Pancreas (tissue), 10 donors: ENCODE data around the gene KAZN. TPM values are rescaled to one million over a fixed set of nuclear protein-coding genes. Genes with fewer than 3 reads are reported as not detected.

Experiments
- ATAC-seq, 4 donors: fragments of 200-7000 bp; cut with Tn5 transposase; one replicate each; pipeline versions ENCODE4 v1.8.0 to v1.9.1; 2020; ENCODE audit warnings: mild to moderate bottlenecking in 4 of 4, moderate library complexity in 4 of 4
- DNase-seq, 6 donors: peaks; one replicate each; pipeline ENCODE4 v3.0.0-alpha.2; 2020
- FAIRE-seq: peaks from 2 replicates; lab custom pipeline; 2012; peaks lifted over from hg19 to GRCh38; lab: Jason Lieb, UNC
- H3K27ac ChIP-seq, 4 donors: fragments of 200-600 bp; sonication (generic); 1 replicate in 3 of 4; 2 replicates in 1 of 4; pipeline versions ENCODE4 v1.5.0 to v1.8.0; 2020
- H3K27me3 ChIP-seq, 4 donors: fragments of 200-600 bp; one replicate each; pipeline ENCODE4 v1.8.0; 2021
- H3K36me3 ChIP-seq, 3 donors: fragments of 200-600 bp; sonication (generic) in 1 of 3; one replicate each; pipeline versions ENCODE4 v1.5.0 to v1.8.0; 2020 to 2021
- H3K4me1 ChIP-seq, 3 donors: fragments of 200-600 bp; one replicate each; pipeline ENCODE4 v1.8.0; 2021
- H3K4me3 ChIP-seq, 4 donors: fragments of 200-600 bp; sonication (generic) in 2 of 4; one replicate each; pipeline versions ENCODE4 v1.5.0 to v1.8.0; 2020 to 2021
- H3K9me3 ChIP-seq, 4 donors: fragments of 200-600 bp; one replicate each; pipeline ENCODE4 v1.8.0; 2021
- CTCF ChIP-seq, 4 donors: fragments of 200-600 bp; sonication (generic) in 3 of 4; IDR thresholded peaks; one replicate each; pipeline versions ENCODE4 v1.5.0 to v1.8.0; 2021; ENCODE audit warnings: antibody characterized with exemption in 4 of 4
- WGBS, 2 donors: extraction: QIAGEN DNeasy Blood & Tissue Kit; methylation state at CpG; one replicate each; pipeline ENCODE4 v1.1.7; 2013; 5-methylcytosine and 5-hydroxymethylcytosine counted together
- intact Hi-C, 3 donors: fragments of 100-400 bp; cut with DNase I; formaldehyde crosslinking; loops; one replicate each; pipeline versions ENCODE4 v1.11.1 to v1.14.2; 2022
- polyA plus RNA-seq, 2 donors: library from polyadenylated mRNA; stranded (reverse); fragments of 200-250 nt; gene quantifications; one replicate each; pipeline ENCODE4 v1.2.3, GENCODE V29; 2013
- total RNA-seq, 6 donors: library from RNA; stranded (reverse); fragmentation: NEBNext Ultra II Directional in 4 of 6; extraction: Animal tissue kit (Norgen Biotek cat#: 25700) in 4 of 6; gene quantifications; one replicate each; pipeline versions ENCODE4 v1.2.1 to v1.2.4, GENCODE V29; 2021 to 2023
- donor health status: healthy with polysubstance abuse.
- donor health status: DM: no; HTN: no; CAD: no; lungs with moderate emphysema.
- donor health status: DM: no; HTN: no; CAD: no.
- donor health status: control.
- donor health status: control.
- donor health status: Bipolar disorder and iron deficiency.
- donor health status: DM: yes; HTN: yes; CAD: no.
- donor health status: DM: no; HTN: no; CAD: no.
- donor health status: DM: no; HTN: no; CAD: no.
- donor health status: DM: yes; HTN: yes; CAD: no.

KAZN gene
- total and polyA plus RNA-seq, 8 donors = 2.4 to 6.0 (median 4.1) TPM

DNA sequence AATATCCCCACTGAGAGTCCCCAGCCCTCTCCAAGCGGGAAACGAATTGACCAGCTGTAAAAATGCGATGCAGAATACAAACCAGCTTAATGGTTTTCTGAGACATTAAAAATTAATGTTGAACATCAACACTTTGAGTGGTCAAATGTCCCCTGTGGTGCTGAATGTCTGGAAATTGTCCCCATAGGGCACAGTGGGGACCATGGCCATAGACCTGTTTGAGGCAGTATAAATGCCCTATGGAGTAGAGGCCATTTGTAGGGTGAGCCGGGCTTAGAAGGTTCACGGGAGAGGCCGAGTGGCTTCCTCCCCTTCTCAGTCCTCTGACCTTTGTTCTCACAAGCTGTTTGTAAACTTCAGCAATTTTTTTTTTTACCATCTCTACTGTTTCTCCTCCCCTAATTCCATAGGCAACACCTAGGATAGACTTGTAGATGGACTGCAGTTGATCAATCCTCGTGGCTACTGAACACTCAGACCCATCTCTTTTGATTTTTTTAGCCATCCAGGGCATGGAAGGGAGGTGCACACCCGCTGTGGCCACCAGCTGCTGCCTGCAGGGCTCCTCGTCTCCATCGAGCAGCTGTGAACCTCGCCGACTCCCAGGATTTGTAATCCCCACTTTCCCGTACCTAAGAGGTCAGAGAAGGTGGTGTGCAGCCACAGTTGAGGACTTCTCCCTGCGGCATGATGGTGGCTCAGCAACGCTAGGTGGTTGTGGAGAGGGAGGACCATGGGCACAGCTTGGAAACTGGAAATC lies 41.0 kb downstream of the KAZN start:
- ATAC-seq = no peak
- intact Hi-C loops = no loop called here

DNA sequence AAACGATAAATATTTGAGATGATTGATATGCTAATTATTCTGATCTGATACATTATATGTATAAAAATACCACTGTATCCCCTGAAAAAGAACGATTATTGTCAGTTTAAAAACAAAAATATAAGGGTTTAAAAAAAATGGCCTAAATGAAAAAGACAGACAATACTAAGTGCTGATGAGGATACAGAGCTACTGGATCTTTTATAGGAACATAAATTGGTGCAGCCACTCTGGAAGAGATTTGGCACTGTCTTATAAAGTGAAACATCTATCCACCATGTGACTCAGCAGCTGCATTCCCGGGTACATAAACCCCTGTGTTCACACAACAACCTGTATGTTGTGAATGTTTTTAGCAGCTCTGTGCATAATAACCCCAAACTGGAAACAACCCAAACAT lies 44.2 kb downstream of the KAZN start:
- H3K4me1 ChIP-seq = no peaks in the 10 kb centered on the region
- no peak for FAIRE-seq
- intact Hi-C loops = no loop called here

More for the DNA sequence above, 41.0 kb downstream of the KAZN start:
- FAIRE-seq = no peak
- Histone ChIP-seq H3K27ac (no peak overlapping the region), H3K27me3 (no peaks in the 10 kb centered on the region), H3K9me3 (no peaks in the 10 kb centered on the region), H3K4me3 (no peak overlapping the region), H3K36me3 (no peaks in the 10 kb centered on the region), H3K4me1 (no peaks in the 10 kb centered on the region)
- no peak for TF ChIP-seq CTCF (IDR thresholded peaks at IDR 0.05)
- 64 to 67% methylated on average over 15 of the region's 15 CpGs for WGBS, 2 donors
- DNase-seq = no peak

GRCh38 chr1:14646973-14647372 lies 48.5 kb downstream of the KAZN start:
- no peak overlapping the region for H3K4me3 ChIP-seq
- no peak overlapping the region for H3K27ac ChIP-seq
- DNase-seq = no peak
- WGBS, 2 donors = 86 to 88% methylated on average over 8 of the region's 8 CpGs
- intact Hi-C loops = no loop called here
- H3K27me3 ChIP-seq = no peaks in the 10 kb centered on the region
- TF ChIP-seq CTCF (IDR thresholded peaks at IDR 0.05) = no peak
- no peak for ATAC-seq
- no peaks in the 10 kb centered on the region for H3K9me3 ChIP-seq
- no peaks in the 10 kb centered on the region for H3K4me1 ChIP-seq
- no peaks in the 10 kb centered on the region for H3K36me3 ChIP-seq
- FAIRE-seq = no peak

More for the DNA sequence above, 44.2 kb downstream of the KAZN start:
- no peak for TF ChIP-seq CTCF (IDR thresholded peaks at IDR 0.05)
- no peak for DNase-seq
- 63 to 73% methylated on average over 3 of the region's 3 CpGs for WGBS, 2 donors
- no peaks in the 10 kb centered on the region for H3K9me3 ChIP-seq
- H3K27me3 ChIP-seq = no peaks in the 10 kb centered on the region
- no peak overlapping the region for H3K4me3 ChIP-seq
- H3K36me3 ChIP-seq = no peaks in the 10 kb centered on the region
- H3K27ac ChIP-seq = no peak overlapping the region
- no peak for ATAC-seq

GRCh38 chr1:14647777-14648176 lies 49.3 kb downstream of the KAZN start:
- no peak for TF ChIP-seq CTCF (IDR thresholded peaks at IDR 0.05)
- ATAC-seq = no peak
- intact Hi-C loops = no loop called here
- Histone ChIP-seq H3K27ac (no peak overlapping the region), H3K4me3 (no peak overlapping the region), H3K4me1 (no peaks in the 10 kb centered on the region), H3K36me3 (no peaks in the 10 kb centered on the region), H3K9me3 (no peaks in the 10 kb centered on the region), H3K27me3 (no peaks in the 10 kb centered on the region)
- no peak for FAIRE-seq
- WGBS, 2 donors = 55 to 66% methylated on average over 3 of the region's 3 CpGs
- no peak for DNase-seq

DNA sequence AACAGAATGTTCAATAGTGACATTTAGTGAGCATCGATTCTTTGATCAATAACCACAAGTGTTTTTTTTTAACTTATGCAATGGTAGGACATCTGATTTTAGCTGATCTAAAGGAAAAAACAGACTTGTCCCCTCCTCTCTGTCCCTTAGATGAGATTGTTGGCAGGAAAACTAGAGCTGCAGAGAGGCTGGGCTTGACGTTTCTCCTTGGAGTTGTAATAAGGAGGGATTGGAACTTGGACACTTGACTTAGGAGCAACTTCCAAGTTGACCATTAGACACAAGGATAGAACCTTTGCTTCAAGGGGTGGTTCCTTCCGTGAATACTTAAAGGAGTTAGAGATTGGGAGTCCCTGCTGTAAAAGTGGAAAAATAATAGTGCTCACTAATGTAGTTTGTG lies 49.9 kb downstream of the KAZN start:
- no peak overlapping the region for H3K4me3 ChIP-seq
- no peaks in the 10 kb centered on the region for H3K4me1 ChIP-seq
- no peak for TF ChIP-seq CTCF (IDR thresholded peaks at IDR 0.05)
- H3K9me3 ChIP-seq = no peaks in the 10 kb centered on the region
- intact Hi-C loops = no loop called here
- no peak for ATAC-seq
- WGBS, 2 donors = 43 to 52% methylated on average over 3 of the region's 3 CpGs
- H3K27me3 ChIP-seq = no peaks in the 10 kb centered on the region
- no peak for DNase-seq
- no peak overlapping the region for H3K27ac ChIP-seq
- no peaks in the 10 kb centered on the region for H3K36me3 ChIP-seq
- no peak for FAIRE-seq
